Heart right ventricle (tissue), 16 donors: ENCODE measurements around the gene CENPS. TPM values are rescaled to one million over a fixed set of nuclear protein-coding genes. Genes with fewer than 3 reads are reported as not detected.
A peak's percentile ranks its signal among the peaks of the same experiment; 100 is the strongest.

Experiments
- ATAC-seq, 8 donors: fragments of 200-7000 bp; cut with Tn5 transposase; one replicate each; pipeline ENCODE4 v1.9.1; 2020; ENCODE audit warnings: mild to moderate bottlenecking in 8 of 8, moderate library complexity in 8 of 8, moderate number of reproducible peaks in 1 of 8
- DNase-seq, 2 donors: peaks; one replicate each; pipeline ENCODE4 v3.0.0-alpha.2; 2020
- H3K27ac ChIP-seq, 10 donors: fragments of 200-600 bp; sonication (generic) in 2 of 10; one replicate each; pipeline versions ENCODE4 v1.5.0 to v1.8.0; 2020 to 2022; ENCODE audit warnings: mild to moderate bottlenecking in 3 of 10
- H3K27me3 ChIP-seq, 7 donors: fragments of 200-600 bp; one replicate each; pipeline ENCODE4 v1.8.0; 2021 to 2022; ENCODE audit warnings: mild to moderate bottlenecking in 2 of 7
- H3K36me3 ChIP-seq, 9 donors: fragments of 200-600 bp; sonication (generic) in 1 of 9; one replicate each; pipeline versions ENCODE4 v1.5.0 to v1.8.0; 2020 to 2022; ENCODE audit warnings: mild to moderate bottlenecking in 2 of 9
- H3K4me1 ChIP-seq, 9 donors: fragments of 200-600 bp; sonication (generic) in 1 of 9; one replicate each; pipeline versions ENCODE4 v1.5.0 to v1.8.0; 2020 to 2022; ENCODE audit warnings: mild to moderate bottlenecking in 4 of 9
- H3K4me3 ChIP-seq, 10 donors: fragments of 200-600 bp; sonication (generic) in 2 of 10; one replicate each; pipeline versions ENCODE4 v1.5.0 to v1.8.0; 2020 to 2022; ENCODE audit warnings: mild to moderate bottlenecking in 7 of 10, moderate library complexity in 2 of 10
- H3K9me3 ChIP-seq, 11 donors: fragments of 200-600 bp in 10 of 11; sonication (generic) in 2 of 11; one replicate each; pipeline versions ENCODE4 v1.5.0 to v1.8.0; 2013 to 2022; ENCODE audit warnings: mild to moderate bottlenecking in 2 of 11, control low read depth in 1 of 11, moderate library complexity in 1 of 11
- CTCF ChIP-seq, 9 donors: fragments of 200-600 bp; sonication (generic) in 2 of 9; IDR thresholded peaks; one replicate each; pipeline versions ENCODE4 v1.5.0 to v1.8.0; 2021 to 2022; ENCODE audit warnings: antibody characterized with exemption in 9 of 9, mild to moderate bottlenecking in 5 of 9, moderate library complexity in 1 of 9
- WGBS, 2 donors: extraction: QIAGEN DNeasy Blood & Tissue Kit; methylation state at CpG; one replicate each; pipeline ENCODE4 v1.1.7; 2013; ENCODE audit warnings: inconsistent platforms in 1 of 2; 5-methylcytosine and 5-hydroxymethylcytosine counted together
- intact Hi-C, 10 donors: fragments of 100-400 bp; cut with DNase I; formaldehyde crosslinking; loops; one replicate each; pipeline versions ENCODE4 v1.11.1 to v1.14.2; 2022
- polyA plus RNA-seq, 2 donors: library from polyadenylated mRNA; stranded (reverse); fragments of 200-250 nt; gene quantifications; one replicate each; pipeline ENCODE4 v1.2.3, GENCODE V29; 2013
- total RNA-seq, 10 donors: library from RNA; stranded (reverse); fragmentation: NEBNext Ultra II Directional in 3 of 10; extraction: Animal tissue kit (Norgen Biotek cat#: 25700) in 3 of 10; gene quantifications; one replicate each; pipeline versions ENCODE4 v1.2.1 to v1.2.4, GENCODE V29; 2021 to 2023
- donor health status: Arrhythmogenic right ventricular cardiomyopathy.
- donor health status: ischemic (EF 13 %, LVEDD 7.1; RV severe dilation, severe dysfunction).
- donor health status: healthy with polysubstance abuse.
- donor health status: DM: no; HTN: yes; CAD: no.
- donor health status: DM: no; HTN: no; CAD: no.
- donor health status: ischemic (EF 25% LVEDD 6.9; RV normal size, moderate dysfunction).
- donor health status: ischemic (EF 25% LVEDD 5.7; RV mildly dilated, moderate dysfunction).
- donor health status: healthy.
- donor health status: DM: yes; HTN: yes; CAD: no.
- donor health status: Ischemic cardiomyopathy.
- donor health status: ischemic (EF 35%, LVEDD 5.7; RV mildly dilated, moderate dysfunction).
- donor health status: nonischemic (EF 11% LVEDD 7.7; RV severe dilation, severe dysfunction).
- donor health status: DM: yes; HTN: yes; CAD: no.
- donor health status: PGD.
- donor health status: ischemic (EF 29% LVEDD 5.4; RV normal size, mild dysfunction).
- donor health status: nonischemic (EF 23%, LVEDD 6.1; RV moderate dilation, normal function).

CENPS gene
- total and polyA plus RNA-seq, 12 donors, result 4.9 to 10.7 (median 9.3) TPM

GRCh38 chr1:10398734-10399443, 31.3 kb upstream of the CENPS start, which contains the start of gene PGD:
Gene PGD, plus strand, starts transcription at chr1:10399064. Its CDS starts 54 bp downstream, at chr1:10399118.
- WGBS, 2 donors, result 0% methylated on average over 76 of the region's 76 CpGs
- peaks cover 3 to 47% (median 14%) of the 10 kb centered on the region in 9 donors for H3K4me1 ChIP-seq
- peak in 1 of 9 donors; percentile 10 for TF ChIP-seq CTCF (IDR thresholded peaks at IDR 0.05)
- H3K9me3 ChIP-seq, result peaks cover 0 to 9% (median 0%) of the 10 kb centered on the region in 11 donors
- ATAC-seq (peak; percentile 98 to 100 (median 100)), DNase-seq (peak; percentile 98 to 99)
- H3K36me3 ChIP-seq, result peaks cover 0 to 28% (median 10%) of the 10 kb centered on the region in 9 donors
- intact Hi-C loops, result loop anchor here in 1 of 10 donors (2.0 kb wide), 2 partner anchors 22 to 76 kb away; partner anchors contain the start of gene PEX14
- H3K4me3 ChIP-seq, result peak within 1 kb of the TSS; percentile 57 to 99 (median 80)
- H3K27ac ChIP-seq, result peak within 1 kb of the TSS; percentile 59 to 97 (median 90)
- no peaks in the 10 kb centered on the region for H3K27me3 ChIP-seq

GRCh38 chr1:10399444-10399941, 30.7 kb upstream of the CENPS start:
- peaks cover 0 to 34% (median 16%) of the 10 kb centered on the region in 9 donors for H3K36me3 ChIP-seq
- 0 to 1% methylated on average over 42 of the region's 42 CpGs for WGBS, 2 donors
- peak overlapping the region; percentile 57 to 99 (median 80) for H3K4me3 ChIP-seq
- intact Hi-C loops, result loop anchor here in 1 of 10 donors (2.0 kb wide), 2 partner anchors 23 to 75 kb away; partner anchors contain the start of gene PEX14
- H3K9me3 ChIP-seq, result peaks cover 0 to 3% (median 0%) of the 10 kb centered on the region in 11 donors
- DNase-seq (peak in 1 of 2 donors; percentile 18), ATAC-seq (peak in 1 of 8 donors; percentile 0)
- TF ChIP-seq CTCF (IDR thresholded peaks at IDR 0.05), result no peak
- peak overlapping the region; percentile 59 to 97 (median 90) for H3K27ac ChIP-seq
- H3K4me1 ChIP-seq, result peaks cover 3 to 52% (median 14%) of the 10 kb centered on the region in 9 donors
- no peaks in the 10 kb centered on the region for H3K27me3 ChIP-seq

- Histone ChIP-seq H3K4me1 (peaks cover 3 to 52% (median 14%) of the 10 kb centered on the region in 9 donors), H3K27ac (peak overlapping the region in 6 of 10 donors; percentile 88 to 95 (median 92)), H3K36me3 (peaks cover 0 to 39% (median 22%) of the 10 kb centered on the region in 9 donors), H3K4me3 (peak overlapping the region in 9 of 10 donors; percentile 69 to 99 (median 82)), H3K27me3 (no peaks in the 10 kb centered on the region), H3K9me3 (no peaks in the 10 kb centered on the region)
- intact Hi-C loops, result no loop called here
- ATAC-seq, result no peak
- TF ChIP-seq CTCF (IDR thresholded peaks at IDR 0.05), result no peak
- WGBS, 2 donors, result 56 to 69% methylated on average over 8 of the region's 8 CpGs
- DNase-seq, result no peak
These were observed 30.2 kb upstream of the CENPS start for GRCh38 chr1:10400013-10400412.

GRCh38 chr1:10401281-10401680, 29.0 kb upstream of the CENPS start:
- Histone ChIP-seq H3K9me3 (no peaks in the 10 kb centered on the region), H3K4me3 (peak overlapping the region in 1 of 10 donors; percentile 82), H3K27me3 (no peaks in the 10 kb centered on the region), H3K4me1 (peaks cover 3 to 52% (median 14%) of the 10 kb centered on the region in 9 donors), H3K36me3 (peaks cover 0 to 52% (median 32%) of the 10 kb centered on the region in 9 donors), H3K27ac (peak overlapping the region in 2 of 10 donors; percentile 92 to 93)
- DNase-seq (no peak), ATAC-seq (no peak)
- intact Hi-C loops, result no loop called here
- 64 to 65% methylated on average over 1 of the region's 1 CpG for WGBS, 2 donors
- TF ChIP-seq CTCF (IDR thresholded peaks at IDR 0.05), result no peak
